Glutamatergic neuron (in vitro differentiated cells): Measurements from ENCODE around the gene QRFP. TPM values are rescaled to one million over a fixed set of nuclear protein-coding genes. Genes with fewer than 3 reads are reported as not detected.
A peak's percentile ranks its signal among the peaks of the same experiment; 100 is the strongest.

Source experiments
- DNase-seq: peaks from one replicate; pipeline ENCODE4 v3.0.0; 2022
- H3K27ac Mint-ChIP-seq: one replicate; pipeline ENCODE4 v1.8.0; 2020; ENCODE audit warnings: mild to moderate bottlenecking, mixed read lengths, inconsistent platforms; ENCODE audit not compliant: unreplicated experiment
- H3K27me3 Mint-ChIP-seq: one replicate; pipeline ENCODE4 v1.8.0; 2020; ENCODE audit warnings: mild to moderate bottlenecking, moderate library complexity, mixed read lengths, inconsistent platforms; ENCODE audit not compliant: unreplicated experiment
- H3K36me3 Mint-ChIP-seq: one replicate; pipeline ENCODE4 v1.8.0; 2020; ENCODE audit warnings: mild to moderate bottlenecking, mixed read lengths, inconsistent platforms; ENCODE audit not compliant: unreplicated experiment
- H3K4me1 Mint-ChIP-seq: one replicate; pipeline ENCODE4 v1.8.0; 2020; ENCODE audit warnings: mild to moderate bottlenecking, low read depth, mixed read lengths, inconsistent platforms; ENCODE audit not compliant: unreplicated experiment
- H3K4me3 Mint-ChIP-seq: one replicate; pipeline ENCODE4 v1.8.0; 2020; ENCODE audit warnings: mild to moderate bottlenecking, mixed read lengths, inconsistent platforms; ENCODE audit not compliant: unreplicated experiment
- H3K9me3 Mint-ChIP-seq: one replicate; pipeline ENCODE4 v1.8.0; 2020; ENCODE audit warnings: mild to moderate bottlenecking, moderate library complexity, mixed read lengths, inconsistent platforms; ENCODE audit not compliant: unreplicated experiment
- CTCF ChIP-seq: fragments of 200-600 bp; sonication (generic); IDR thresholded peaks from one replicate; pipeline ENCODE4 v1.5.0; 2021; ENCODE audit not compliant: partially characterized antibody, unreplicated experiment
- total RNA-seq: library from RNA; stranded (reverse); fragmentation: NEBNext Ultra II Directional; extraction: Animal tissue kit (Norgen Biotek cat#: 25700); gene quantifications from one replicate; pipeline ENCODE4 v1.2.1, GENCODE V29; 2021; ENCODE audit not compliant: unreplicated experiment

The QRFP gene
- total RNA-seq, 1 donor from 2014 or later: not detected

GRCh38 chr9:130865921-130866320 lies 30.7 kb downstream of the QRFP start:
- no peak for TF ChIP-seq CTCF
- H3K27me3 Mint-ChIP-seq: peaks cover 4% of the 10 kb centered on the region
- no peak overlapping the region for H3K4me3 Mint-ChIP-seq
- no peaks in the 10 kb centered on the region for H3K36me3 Mint-ChIP-seq
- H3K4me1 Mint-ChIP-seq: peaks cover 26% of the 10 kb centered on the region
- H3K9me3 Mint-ChIP-seq: peaks cover 2% of the 10 kb centered on the region
- no peak overlapping the region for H3K27ac Mint-ChIP-seq
- no peak for DNase-seq

- H3K4me1 Mint-ChIP-seq: peaks cover 30% of the 10 kb centered on the region
- H3K9me3 Mint-ChIP-seq: peaks cover 4% of the 10 kb centered on the region
- no peak overlapping the region for H3K4me3 Mint-ChIP-seq
- no peak for TF ChIP-seq CTCF
- peaks cover 4% of the 10 kb centered on the region for H3K27me3 Mint-ChIP-seq
- no peak overlapping the region for H3K27ac Mint-ChIP-seq
- DNase-seq: no peak
- H3K36me3 Mint-ChIP-seq: no peaks in the 10 kb centered on the region
Measured at GRCh38 chr9:130864541-130864940, 32.1 kb downstream of the QRFP start.

- Mint-ChIP-seq H3K4me3 (no peak overlapping the region), H3K27me3 (peaks cover 11% of the 10 kb centered on the region), H3K9me3 (peaks cover 10% of the 10 kb centered on the region), H3K36me3 (no peaks in the 10 kb centered on the region), H3K27ac (peak overlapping the region; percentile 26), H3K4me1 (peaks cover 44% of the 10 kb centered on the region)
- no peak for DNase-seq
- TF ChIP-seq CTCF: no peak
Measured at GRCh38 chr9:130862747-130863146, 33.9 kb downstream of the QRFP start.

DNA sequence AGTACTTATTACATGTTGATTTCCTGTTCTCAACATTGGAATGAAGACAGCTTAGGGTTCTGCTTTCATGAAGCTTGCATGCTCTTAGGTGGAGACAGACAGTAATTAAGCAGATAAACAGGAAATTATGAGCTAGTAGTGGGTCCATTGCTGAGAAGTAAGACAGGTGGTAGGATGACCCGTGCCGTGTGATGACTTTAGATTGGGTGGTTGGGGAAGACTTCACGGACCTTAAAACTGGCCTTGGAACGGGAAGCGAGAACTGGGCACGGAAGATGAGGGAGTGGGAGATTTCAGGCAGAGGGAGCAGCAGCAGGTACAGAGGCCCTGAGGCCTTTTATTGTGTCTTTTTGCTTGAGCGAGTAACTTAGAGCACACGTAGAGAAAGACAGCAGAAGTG lies 34.4 kb downstream of the QRFP start:
- TF ChIP-seq CTCF: no peak
- Mint-ChIP-seq H3K36me3 (no peaks in the 10 kb centered on the region), H3K27me3 (peaks cover 9% of the 10 kb centered on the region), H3K4me3 (no peak overlapping the region), H3K4me1 (peaks cover 49% of the 10 kb centered on the region), H3K9me3 (peaks cover 10% of the 10 kb centered on the region), H3K27ac (no peak overlapping the region)
- no peak for DNase-seq

DNA sequence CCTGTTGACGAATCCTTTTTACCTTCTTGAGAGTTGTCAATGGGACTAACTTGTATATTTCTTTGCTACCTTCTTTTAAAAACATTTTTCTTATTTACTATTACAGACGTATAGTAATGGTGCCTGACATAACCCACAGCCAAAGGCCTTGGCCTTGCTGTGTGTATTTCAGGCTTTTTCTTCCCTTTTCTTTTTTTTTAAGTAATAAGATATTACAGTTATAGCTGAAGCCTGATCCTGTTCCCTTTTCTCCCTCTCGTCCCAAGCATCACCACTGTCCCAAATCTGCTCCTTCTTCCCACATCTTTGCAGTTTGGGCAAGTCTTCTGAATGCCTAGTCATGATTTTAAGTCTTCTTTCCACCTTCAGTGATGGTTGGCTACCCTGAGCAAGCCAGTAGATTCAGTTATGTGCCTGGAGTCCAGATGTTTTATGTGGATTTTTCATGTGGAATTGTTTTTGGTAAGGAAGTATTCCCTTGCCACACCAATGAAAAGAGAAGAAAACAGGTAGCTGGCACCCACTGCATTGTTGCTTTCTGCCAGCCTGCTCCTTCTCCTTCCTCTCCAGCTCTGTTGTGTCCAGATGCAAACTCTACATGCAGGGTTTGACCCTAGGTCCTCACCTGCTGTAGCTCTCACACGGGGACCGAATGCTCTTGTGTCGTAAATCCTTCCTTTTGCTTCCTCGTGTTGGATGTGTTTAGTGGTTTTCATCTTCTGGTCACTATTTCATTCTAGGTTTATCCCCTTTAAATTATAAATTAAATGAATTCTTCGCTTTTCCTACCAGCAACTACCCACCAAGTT lies 35.0 kb downstream of the QRFP start:
- H3K27ac Mint-ChIP-seq: no peak overlapping the region
- peaks cover 55% of the 10 kb centered on the region for H3K4me1 Mint-ChIP-seq
- no peak overlapping the region for H3K4me3 Mint-ChIP-seq
- peaks cover 8% of the 10 kb centered on the region for H3K27me3 Mint-ChIP-seq
- DNase-seq: no peak
- peaks cover 10% of the 10 kb centered on the region for H3K9me3 Mint-ChIP-seq
- no peaks in the 10 kb centered on the region for H3K36me3 Mint-ChIP-seq
- no peak for TF ChIP-seq CTCF
